ENCODE data around the gene ZNF445.
"Not testable (repeated sequence)": the region's sequence is repeated elsewhere in the genome, so short reads cannot be mapped to it uniquely, and the experiment has no call there.

Gene ZNF445

GRCh38 chr3:44476181-44476611 lies 1.3 kb downstream of the ZNF445 start:
- DNase-seq (ENCODE audit: low spot score): no peak

GRCh38 chr3:44474886-44475285 lies 2.6 kb downstream of the ZNF445 start:
- DNase-seq (ENCODE audit: low spot score): not testable (repeated sequence)

GRCh38 chr3:44470430-44470829 lies 7.0 kb downstream of the ZNF445 start:
- DNase-seq (ENCODE audit: low spot score): no peak

- no peak for DNase-seq (ENCODE audit: low spot score)
Measured at GRCh38 chr3:44469914-44470313, 7.6 kb downstream of the ZNF445 start.

GRCh38 chr3:44468572-44469520 lies 8.6 kb downstream of the ZNF445 start:
- DNase-seq (ENCODE audit: low spot score): no peak

- not testable (repeated sequence) for DNase-seq (ENCODE audit: low spot score)
Measured at GRCh38 chr3:44468099-44468537, 9.4 kb downstream of the ZNF445 start.

- DNase-seq (ENCODE audit: low spot score): no peak
Measured at GRCh38 chr3:44467241-44467640, 10.2 kb downstream of the ZNF445 start.

GRCh38 chr3:44464920-44465319 lies 12.6 kb downstream of the ZNF445 start:
- not testable (repeated sequence) for DNase-seq (ENCODE audit: low spot score)

GRCh38 chr3:44464509-44464908 lies 13.0 kb downstream of the ZNF445 start:
- no peak for DNase-seq (ENCODE audit: low spot score)

GRCh38 chr3:44460050-44460449 lies 17.4 kb downstream of the ZNF445 start:
- DNase-seq (ENCODE audit: low spot score): not testable (repeated sequence)

- DNase-seq (ENCODE audit: low spot score): no peak
Measured at GRCh38 chr3:44455318-44455717, 22.2 kb downstream of the ZNF445 start.

GRCh38 chr3:44454258-44454657 lies 23.2 kb downstream of the ZNF445 start:
- DNase-seq (ENCODE audit: low spot score): no peak

- no peak for DNase-seq (ENCODE audit: low spot score)
Measured at GRCh38 chr3:44451441-44451840, 26.0 kb downstream of the ZNF445 start.

- DNase-seq (ENCODE audit: low spot score): no peak
Measured at GRCh38 chr3:44446929-44447328, 30.5 kb downstream of the ZNF445 start.

GRCh38 chr3:44445786-44446185 lies 31.7 kb downstream of the ZNF445 start:
- DNase-seq (ENCODE audit: low spot score): no peak

GRCh38 chr3:44444896-44445691 lies 32.4 kb downstream of the ZNF445 start:
- no peak for DNase-seq (ENCODE audit: low spot score)

- peak; percentile 1 for DNase-seq (ENCODE audit: low spot score)
Measured at GRCh38 chr3:44444437-44444836, 33.0 kb downstream of the ZNF445 start.

GRCh38 chr3:44442596-44443309 lies 34.7 kb downstream of the ZNF445 start:
- DNase-seq (ENCODE audit: low spot score): peak; percentile 1

GRCh38 chr3:44439499-44440295 lies 37.8 kb downstream of the ZNF445 start:
- DNase-seq (ENCODE audit: low spot score): peak; percentile 55

- no peak for DNase-seq (ENCODE audit: low spot score)
Measured at GRCh38 chr3:44437800-44438199, 39.7 kb downstream of the ZNF445 start.

GRCh38 chr3:44436181-44436580 lies 41.3 kb downstream of the ZNF445 start:
- DNase-seq (ENCODE audit: low spot score): no peak

Measured in germinal center (tissue), 1 donor.